ENCODE data around the gene ADAD2. TPM values are rescaled to one million over a fixed set of nuclear protein-coding genes. Genes with fewer than 3 reads are reported as not detected.

The ADAD2 gene
- total and polyA plus RNA-seq, 9 of the 15 experiments (the other 6 are each of a cell fraction or from before 2014, with no cell fraction given) = 0.07 TPM; not detected in 8

GRCh38 chr16:84144859-84145639 is 45.9 kb upstream of the ADAD2 start, which contains the start of the genes DNAAF1 and HSDL1 (continued):
- TF ChIP-seq MYBL2 (IDR thresholded peaks at IDR 0.05; ENCODE audit: low read depth) (no peak), MYBL2 (CRISPR knock-in tag; IDR thresholded peaks at IDR 0.05; ENCODE audit: borderline replicate concordance) (no peak), KAT8 (IDR thresholded peaks at IDR 0.05; ENCODE audit: low read depth) (no peak), ARID4B (CRISPR knock-in tag; IDR thresholded peaks at IDR 0.05) (peak; percentile 95), TBL1XR1 (IDR thresholded peaks at IDR 0.05; ENCODE audit: low read length in 2 of 2) (peak in 1 of 2 experiments; percentile 33; a peak in 1 of 4 replicates), NELFE (IDR thresholded peaks at IDR 0.05; ENCODE audit: insufficient read depth, insufficient read length) (no peak), POLR3G (IDR thresholded peaks at IDR 0.05; ENCODE audit: extremely low read depth, insufficient read length, insufficient replicate concordance) (no peak), PHF21A (IDR thresholded peaks at IDR 0.05; ENCODE audit: borderline replicate concordance, low read depth) (no peak), TGIF2 (CRISPR knock-in tag; IDR thresholded peaks at IDR 0.05) (no peak), MBD1 (CRISPR knock-in tag; IDR thresholded peaks at IDR 0.05) (no peak), ZBTB17 (CRISPR knock-in tag; IDR thresholded peaks at IDR 0.05) (no peak), BHLHE40 (IDR thresholded peaks at IDR 0.05; ENCODE audit: low read length) (peak; percentile 98), ZNF717 (CRISPR knock-in tag; IDR thresholded peaks at IDR 0.05) (no peak), USF1 (CRISPR knock-in tag; IDR thresholded peaks at IDR 0.05) (peak; percentile 88), TSHZ1 (CRISPR knock-in tag; IDR thresholded peaks at IDR 0.05) (no peak), ATF1 (CRISPR knock-in tag; IDR thresholded peaks at IDR 0.05) (no peak), ATF1 (tag; IDR thresholded peaks at IDR 0.05) (peak; percentile 45), HDAC2 (IDR thresholded peaks at IDR 0.05) (no peak)

All from K562 (cell line).